ENCODE data around the gene LCOR.

DNA sequence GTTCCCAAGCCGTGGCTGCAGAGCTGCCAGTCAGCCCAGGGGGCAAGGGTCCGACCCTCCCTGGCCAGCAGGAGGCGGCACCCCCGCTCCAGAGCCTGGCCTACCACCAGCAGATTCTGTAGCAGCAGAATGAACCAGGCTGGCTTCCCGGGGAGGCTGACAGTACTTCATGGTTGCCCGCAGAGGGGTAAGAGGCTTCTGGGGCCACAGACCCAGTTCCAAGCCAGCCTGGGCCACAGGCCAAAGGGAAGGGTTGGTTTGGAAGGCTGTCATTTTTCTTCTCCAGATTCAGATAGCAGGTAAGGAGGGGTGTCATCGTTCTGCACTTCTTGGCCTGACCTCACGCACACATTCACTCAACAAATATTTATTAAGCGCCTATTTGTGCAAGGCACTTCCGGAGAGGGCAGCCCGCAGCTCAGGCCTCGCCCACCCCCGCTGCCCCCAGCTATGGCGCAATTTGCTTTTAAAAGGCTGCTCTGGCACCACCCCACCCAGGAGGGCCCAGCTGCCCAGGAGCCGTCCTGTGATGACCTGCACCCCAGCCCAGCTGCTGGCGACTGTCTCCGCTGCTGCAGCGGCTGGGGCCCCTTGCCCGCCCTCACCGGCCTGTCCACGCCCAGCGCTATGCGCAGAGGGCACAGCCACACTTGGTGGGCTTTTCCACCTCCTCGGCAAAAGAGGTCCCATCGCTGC is 168.5 kb downstream of the LCOR start:
- TF ChIP-seq, protein P1, sequence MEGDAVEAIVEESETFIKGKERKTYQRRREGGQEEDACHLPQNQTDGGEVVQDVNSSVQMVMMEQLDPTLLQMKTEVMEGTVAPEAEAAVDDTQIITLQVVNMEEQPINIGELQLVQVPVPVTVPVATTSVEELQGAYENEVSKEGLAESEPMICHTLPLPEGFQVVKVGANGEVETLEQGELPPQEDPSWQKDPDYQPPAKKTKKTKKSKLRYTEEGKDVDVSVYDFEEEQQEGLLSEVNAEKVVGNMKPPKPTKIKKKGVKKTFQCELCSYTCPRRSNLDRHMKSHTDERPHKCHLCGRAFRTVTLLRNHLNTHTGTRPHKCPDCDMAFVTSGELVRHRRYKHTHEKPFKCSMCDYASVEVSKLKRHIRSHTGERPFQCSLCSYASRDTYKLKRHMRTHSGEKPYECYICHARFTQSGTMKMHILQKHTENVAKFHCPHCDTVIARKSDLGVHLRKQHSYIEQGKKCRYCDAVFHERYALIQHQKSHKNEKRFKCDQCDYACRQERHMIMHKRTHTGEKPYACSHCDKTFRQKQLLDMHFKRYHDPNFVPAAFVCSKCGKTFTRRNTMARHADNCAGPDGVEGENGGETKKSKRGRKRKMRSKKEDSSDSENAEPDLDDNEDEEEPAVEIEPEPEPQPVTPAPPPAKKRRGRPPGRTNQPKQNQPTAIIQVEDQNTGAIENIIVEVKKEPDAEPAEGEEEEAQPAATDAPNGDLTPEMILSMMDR (IDR thresholded peaks at IDR 0.05; ENCODE audit: low read depth, low read length): peak; percentile 3
- no peak for TF ChIP-seq POLR2A (IDR thresholded peaks at IDR 0.05; ENCODE audit: extremely low read depth, insufficient read length)

All from NB4 (cell line).